NCI-H2227 (cell line): ENCODE data around the gene OR2C3.
"Not testable (repeated sequence)": the region's sequence is repeated elsewhere in the genome, so short reads cannot be mapped to it uniquely, and the experiment has no call there.

ENCODE experiments used
- DNase-seq: peaks from one replicate; lab custom pipeline; 2025; ENCODE audit not compliant: unreplicated experiment; lab: John Stamatoyannopoulos, UW

The OR2C3 gene

GRCh38 chr1:247518613-247518891 lies 17.7 kb downstream of the OR2C3 start:
- DNase-seq = no peak

- DNase-seq = peak; percentile 18
These were observed 18.2 kb downstream of the OR2C3 start for GRCh38 chr1:247517795-247518612.

- DNase-seq = no peak
These were observed 29.4 kb downstream of the OR2C3 start for GRCh38 chr1:247506831-247507230.

GRCh38 chr1:247500865-247501264 lies 35.4 kb downstream of the OR2C3 start:
- no peak for DNase-seq

- no peak for DNase-seq
These were observed 39.5 kb downstream of the OR2C3 start for GRCh38 chr1:247496581-247497285.

GRCh38 chr1:247494767-247495166 lies 41.5 kb downstream of the OR2C3 start:
- no peak for DNase-seq

- DNase-seq = no peak
These were observed 43.1 kb downstream of the OR2C3 start for GRCh38 chr1:247493106-247493505.

- DNase-seq = no peak
These were observed 44.9 kb downstream of the OR2C3 start for GRCh38 chr1:247491328-247491727.

- no peak for DNase-seq
These were observed 49.2 kb downstream of the OR2C3 start for GRCh38 chr1:247487057-247487456.

- no peak for DNase-seq
These were observed 53.5 kb downstream of the OR2C3 start for GRCh38 chr1:247482747-247483146.

GRCh38 chr1:247476328-247477058 lies 59.7 kb downstream of the OR2C3 start:
- DNase-seq = not testable (repeated sequence)

GRCh38 chr1:247475793-247476192 lies 60.4 kb downstream of the OR2C3 start:
- DNase-seq = no peak
